DOHH2 (cell line): ENCODE results near the gene NPIPA7.
"Not testable (repeated sequence)": the region's sequence is repeated elsewhere in the genome, so short reads cannot be mapped to it uniquely, and the experiment has no call there.

Experiments used
- H3F3A ChIP-seq: fragments of 200-600 bp; sonication (generic), shearing (Covaris generic); 2 replicates; pipeline ENCODE4 v1.6.0; 2016; ENCODE audit warnings: antibody characterized with exemption, mild to moderate bottlenecking; ENCODE audit not compliant: control insufficient read depth, insufficient read depth
- H3K27ac ChIP-seq: fragments of 200-600 bp; sonication (generic); 2 replicates; pipeline ENCODE4 v1.5.1; 2014; ENCODE audit warnings: low read depth, mild to moderate bottlenecking, low read length, moderate library complexity
- H3K27me3 ChIP-seq: fragments of 200-600 bp; sonication (generic); 2 replicates; pipeline ENCODE4 v1.6.1; 2014; ENCODE audit warnings: mild to moderate bottlenecking, low read length, mixed read lengths; ENCODE audit not compliant: control insufficient read depth
- H3K36me3 ChIP-seq: fragments of 200-600 bp; sonication (generic); 2 replicates; pipeline ENCODE4 v1.6.1; 2014; ENCODE audit warnings: mild to moderate bottlenecking, low read length, moderate library complexity, mixed read lengths; ENCODE audit not compliant: control insufficient read depth
- H3K4me1 ChIP-seq: fragments of 200-600 bp; sonication (generic); 2 replicates; pipeline ENCODE4 v1.6.1; 2014; ENCODE audit warnings: mild to moderate bottlenecking, low read length, mixed read lengths; ENCODE audit not compliant: control insufficient read depth
- H3K4me2 ChIP-seq: fragments of 200-600 bp; sonication (generic); 2 replicates; pipeline ENCODE4 v1.6.0; 2014; ENCODE audit warnings: mild to moderate bottlenecking, low read length, moderate library complexity
- H3K4me3 ChIP-seq: fragments of 200-600 bp; sonication (generic); 2 replicates; pipeline ENCODE4 v1.5.1; 2014; ENCODE audit warnings: mild to moderate bottlenecking, low read length, mixed read lengths
- H3K79me2 ChIP-seq: fragments of 200-600 bp; sonication (generic); 2 replicates; pipeline ENCODE4 v1.6.1; 2014; ENCODE audit warnings: mild to moderate bottlenecking, low read length, mixed read lengths; ENCODE audit not compliant: control insufficient read depth
- H3K9me2 ChIP-seq: fragments of 200-600 bp; sonication (generic); replicated peaks from 2 replicates; pipeline ENCODE4 v1.6.1; 2014; ENCODE audit warnings: mild to moderate bottlenecking, low read length, mixed read lengths; ENCODE audit not compliant: control insufficient read depth
- H3K9me3 ChIP-seq: fragments of 200-600 bp; sonication (generic); 2 replicates; pipeline ENCODE4 v1.6.1; 2014; ENCODE audit warnings: antibody characterized with exemption, low read length, mixed read lengths; ENCODE audit not compliant: control insufficient read depth, insufficient read depth
- H4K20me1 ChIP-seq: fragments of 200-600 bp; sonication (generic); 2 replicates; pipeline ENCODE4 v1.6.0; 2014; ENCODE audit warnings: low read depth, mild to moderate bottlenecking, antibody characterized with exemption, low read length, moderate library complexity; ENCODE audit not compliant: control insufficient read depth, insufficient read depth

The NPIPA7 gene

DNA sequence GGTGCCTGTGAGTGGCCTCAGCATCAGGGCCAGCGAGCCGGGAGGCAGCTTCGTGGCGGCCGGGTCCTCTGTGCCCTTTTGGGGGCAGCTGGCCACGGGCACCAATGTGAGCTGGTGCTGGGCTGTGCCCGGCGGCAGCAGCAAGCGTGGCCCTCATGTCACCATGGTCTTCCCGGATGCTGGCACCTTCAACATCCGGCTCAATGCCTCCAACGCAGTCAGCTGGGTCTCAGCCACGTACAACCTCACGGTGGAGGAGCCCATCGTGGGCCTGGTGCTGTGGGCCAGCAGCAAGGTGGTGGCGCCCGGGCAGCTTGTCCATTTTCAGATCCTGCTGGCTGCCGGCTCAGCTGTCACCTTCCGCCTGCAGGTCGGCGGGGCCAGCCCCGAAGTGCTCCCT is 13.1 kb upstream of the NPIPA7 start:
- H3K79me2 ChIP-seq, H3K4me3 ChIP-seq, H3K9me3 ChIP-seq, H3F3A ChIP-seq, H3K9me2 ChIP-seq, H3K27ac ChIP-seq, H3K4me2 ChIP-seq, H3K36me3 ChIP-seq, H3K27me3 ChIP-seq, H3K4me1 ChIP-seq, H4K20me1 ChIP-seq: not testable (repeated sequence)

DNA sequence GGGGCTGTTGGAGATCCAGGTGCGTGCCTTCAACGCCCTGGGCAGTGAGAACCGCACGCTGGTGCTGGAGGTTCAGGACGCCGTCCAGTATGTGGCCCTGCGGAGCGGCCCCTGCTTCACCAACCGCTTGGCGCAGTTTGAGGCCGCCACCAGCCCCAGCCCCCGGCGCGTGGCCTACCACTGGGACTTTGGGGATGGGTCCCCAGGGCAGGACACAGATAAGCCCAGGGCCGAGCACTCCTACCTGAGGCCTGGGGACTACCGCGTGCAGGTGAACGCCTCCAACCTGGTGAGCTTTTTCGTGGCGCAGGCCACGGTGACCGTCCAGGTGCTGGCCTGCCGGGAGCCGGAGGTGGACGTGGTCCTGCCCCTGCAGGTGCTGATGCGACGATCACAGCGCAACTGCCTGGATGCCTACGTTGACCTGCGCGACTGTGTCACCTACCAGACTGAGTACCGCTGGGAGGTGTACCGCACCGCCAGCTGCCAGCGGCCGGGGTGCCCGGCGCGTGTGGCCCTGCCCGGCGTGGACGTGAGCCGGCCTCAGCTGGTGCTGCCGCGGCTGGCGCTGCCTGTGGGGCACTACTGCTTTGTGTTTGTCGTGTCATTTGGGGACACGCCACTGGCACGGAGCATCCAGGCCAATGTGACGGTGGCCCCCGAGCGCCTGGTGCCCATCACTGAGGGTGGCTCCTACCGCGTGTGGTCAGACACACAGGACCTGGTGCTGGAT is 12.2 kb upstream of the NPIPA7 start:
- not testable (repeated sequence) for H3K36me3 ChIP-seq, H3K79me2 ChIP-seq, H3K9me3 ChIP-seq, H3F3A ChIP-seq, H3K4me3 ChIP-seq, H3K9me2 ChIP-seq, H3K27me3 ChIP-seq, H4K20me1 ChIP-seq, H3K27ac ChIP-seq, H3K4me1 ChIP-seq, H3K4me2 ChIP-seq

DNA sequence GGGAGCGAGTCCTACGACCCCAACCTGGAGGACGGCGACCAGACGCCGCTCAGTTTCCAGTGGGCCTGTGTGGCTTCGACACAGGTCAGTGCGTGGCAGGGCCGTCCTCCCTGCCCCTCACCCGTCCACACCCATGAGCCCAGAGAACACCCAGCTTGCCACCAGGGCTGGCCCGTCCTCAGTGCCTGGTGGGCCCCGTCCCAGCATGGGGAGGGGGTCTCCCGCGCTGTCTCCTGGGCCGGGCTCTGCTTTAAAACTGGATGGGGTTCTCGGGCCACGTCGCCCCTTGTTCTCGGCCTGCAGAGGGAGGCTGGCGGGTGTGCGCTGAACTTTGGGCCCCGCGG is 11.7 kb upstream of the NPIPA7 start:
- H3K79me2 ChIP-seq, H3K4me1 ChIP-seq, H3K27me3 ChIP-seq, H3K9me2 ChIP-seq, H3K9me3 ChIP-seq, H3K27ac ChIP-seq, H3K4me2 ChIP-seq, H3K36me3 ChIP-seq, H3F3A ChIP-seq, H4K20me1 ChIP-seq, H3K4me3 ChIP-seq: not testable (repeated sequence)

DNA sequence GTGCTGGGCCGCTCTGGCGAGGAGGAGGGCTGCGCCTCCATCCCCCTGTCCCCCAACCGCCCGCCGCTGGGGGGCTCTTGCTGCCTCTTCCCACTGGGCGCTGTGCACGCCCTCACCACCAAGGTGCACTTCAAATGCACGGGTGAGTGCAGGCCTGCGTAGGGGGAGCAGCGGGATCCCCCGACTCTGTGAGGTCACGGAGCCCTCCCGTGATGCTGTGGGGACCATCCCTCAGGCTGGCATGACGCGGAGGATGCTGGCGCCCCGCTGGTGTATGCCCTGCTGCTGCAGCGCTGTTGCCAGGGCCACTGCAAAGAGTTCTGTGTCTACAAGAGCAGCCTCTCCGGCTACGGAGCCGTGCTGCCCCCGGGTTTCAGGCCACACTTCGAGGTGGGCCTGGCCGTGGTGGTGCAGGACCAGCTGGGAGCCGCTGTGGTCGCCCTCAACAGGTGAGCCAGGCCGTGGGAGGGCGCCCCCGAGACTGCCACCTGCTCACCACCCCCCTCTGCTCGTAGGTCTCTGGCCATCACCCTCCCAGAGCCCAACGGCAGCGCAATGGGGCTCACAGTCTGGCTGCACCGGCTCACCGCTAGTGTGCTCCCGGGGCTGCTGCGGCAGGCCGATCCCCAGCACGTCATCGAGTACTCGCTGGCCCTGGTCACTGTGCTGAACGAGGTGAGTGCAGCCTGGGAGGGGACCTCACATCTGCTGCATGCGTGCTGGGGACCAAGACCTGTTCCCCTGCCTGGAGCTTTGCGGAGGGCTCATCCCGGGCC is 9.7 kb upstream of the NPIPA7 start:
- not testable (repeated sequence) for H3K36me3 ChIP-seq, H3K79me2 ChIP-seq, H3F3A ChIP-seq, H3K4me1 ChIP-seq, H3K27ac ChIP-seq, H3K9me2 ChIP-seq, H4K20me1 ChIP-seq, H3K4me2 ChIP-seq, H3K4me3 ChIP-seq, H3K9me3 ChIP-seq, H3K27me3 ChIP-seq

DNA sequence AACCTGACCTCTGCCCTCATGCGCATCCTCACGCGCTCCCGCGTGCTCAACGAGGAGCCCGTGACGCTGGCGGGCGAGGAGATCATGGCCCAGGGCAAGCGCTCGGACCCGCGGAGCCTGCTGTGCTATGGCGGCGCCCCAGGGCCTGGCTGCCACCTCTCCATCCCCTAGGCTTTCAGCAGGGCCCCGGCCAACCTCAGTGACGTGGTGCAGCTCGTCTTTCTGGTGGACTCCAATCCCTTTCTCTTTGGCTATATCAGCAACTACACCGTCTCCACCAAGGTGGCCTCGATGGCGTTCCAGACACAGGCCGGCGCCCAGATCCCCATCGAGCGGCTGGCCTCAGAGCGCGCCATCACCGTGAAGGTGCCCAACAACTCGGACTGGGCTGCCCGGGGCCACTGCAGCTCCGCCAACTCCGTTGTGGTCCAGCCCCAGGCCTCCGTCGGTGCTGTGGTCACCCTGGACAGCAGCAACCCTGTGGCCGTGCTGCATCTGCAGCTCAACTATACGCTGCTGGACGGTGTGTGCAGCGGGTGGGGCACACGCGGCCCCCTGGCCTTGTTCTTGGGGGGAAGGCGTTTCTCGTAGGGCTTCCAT is 7.7 kb upstream of the NPIPA7 start:
- not testable (repeated sequence) for H3K79me2 ChIP-seq, H3F3A ChIP-seq, H4K20me1 ChIP-seq, H3K4me3 ChIP-seq, H3K9me2 ChIP-seq, H3K9me3 ChIP-seq, H3K36me3 ChIP-seq, H3K27ac ChIP-seq, H3K4me2 ChIP-seq, H3K4me1 ChIP-seq, H3K27me3 ChIP-seq

DNA sequence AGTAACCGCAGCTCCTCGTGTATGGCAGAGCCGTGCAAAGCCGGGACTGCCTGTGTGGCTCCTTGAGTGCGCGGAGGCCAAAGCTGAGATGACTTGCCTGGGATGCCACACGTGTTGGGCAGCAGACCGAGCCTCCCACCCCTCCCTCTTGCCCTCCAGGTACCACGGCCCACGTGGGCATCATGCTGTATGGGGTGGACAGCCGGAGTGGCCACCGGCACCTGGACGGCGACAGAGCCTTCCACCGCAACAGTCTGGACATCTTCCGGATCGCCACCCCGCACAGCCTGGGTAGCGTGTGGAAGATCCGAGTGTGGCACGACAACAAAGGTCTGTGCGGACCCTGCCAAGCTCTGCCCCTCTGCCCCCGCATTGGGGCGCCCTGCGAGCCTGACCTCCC is 4.7 kb upstream of the NPIPA7 start:
- H3K27me3 ChIP-seq, H3K9me3 ChIP-seq, H3F3A ChIP-seq, H3K4me1 ChIP-seq, H3K27ac ChIP-seq, H3K9me2 ChIP-seq, H3K4me3 ChIP-seq, H3K4me2 ChIP-seq, H3K36me3 ChIP-seq, H3K79me2 ChIP-seq, H4K20me1 ChIP-seq: not testable (repeated sequence)

DNA sequence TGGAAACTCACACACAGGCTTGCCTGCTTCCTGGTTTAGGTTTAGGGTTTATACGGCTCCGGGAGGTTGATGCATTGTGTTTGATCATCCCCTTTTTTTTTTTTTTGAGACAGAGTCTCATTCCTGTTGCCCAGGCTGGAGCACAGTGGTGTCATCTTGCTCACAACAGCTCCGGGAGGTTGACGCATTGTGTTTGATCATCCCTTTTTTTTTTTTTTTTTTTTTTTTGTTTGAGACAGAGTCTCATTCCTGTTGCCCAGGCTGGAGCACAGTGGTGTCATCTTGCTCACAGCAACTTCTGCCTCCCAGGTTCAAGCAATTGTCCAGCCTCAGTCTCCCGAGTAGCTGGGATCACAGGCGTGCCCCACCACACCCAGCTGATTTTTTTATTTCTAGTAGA is 20.7 kb downstream of the NPIPA7 start:
- H3K4me1 ChIP-seq, H3K9me3 ChIP-seq, H3K4me3 ChIP-seq, H3K36me3 ChIP-seq, H3K27ac ChIP-seq, H3K27me3 ChIP-seq, H4K20me1 ChIP-seq, H3K4me2 ChIP-seq, H3F3A ChIP-seq, H3K9me2 ChIP-seq, H3K79me2 ChIP-seq: not testable (repeated sequence)

DNA sequence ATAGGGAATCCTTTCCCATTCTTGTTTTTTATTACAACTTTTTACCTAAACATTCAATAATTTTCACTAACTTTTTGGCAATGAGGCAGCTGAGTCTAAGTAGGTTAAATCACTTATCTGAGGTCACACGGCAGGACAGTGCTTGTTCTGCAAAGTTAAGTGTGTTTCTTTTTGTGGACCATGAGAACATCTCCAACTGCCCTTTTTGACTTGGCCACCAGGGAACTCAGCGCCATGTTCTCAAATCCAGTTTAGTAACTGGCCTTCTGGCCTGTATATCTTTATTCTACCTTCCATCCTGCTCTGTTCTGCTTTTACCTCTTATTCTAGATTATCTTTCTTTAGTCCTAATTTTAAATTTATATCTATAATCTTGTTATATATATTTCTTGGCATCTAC is 23.4 kb downstream of the NPIPA7 start:
- H4K20me1 ChIP-seq, H3K9me2 ChIP-seq, H3K4me1 ChIP-seq, H3K9me3 ChIP-seq, H3F3A ChIP-seq, H3K27ac ChIP-seq, H3K4me2 ChIP-seq, H3K4me3 ChIP-seq, H3K27me3 ChIP-seq, H3K36me3 ChIP-seq, H3K79me2 ChIP-seq: not testable (repeated sequence)
